GM23338 (cell line): Measurements from ENCODE around the gene SPATA13. TPM values are rescaled to one million over a fixed set of nuclear protein-coding genes. Genes with fewer than 3 reads are reported as not detected.

Source experiments
- ATAC-seq: fragments of 200-7000 bp; cut with Tn5 transposase; 3 replicates; pipeline ENCODE4 v1.9.1; 2020
- DNase-seq: peaks from one replicate; pipeline ENCODE4 v3.0.0-alpha.2; 2015; ENCODE audit warnings: low spot score
- H2AFZ ChIP-seq: fragments of 200-600 bp; sonication (generic); 2 replicates; pipeline ENCODE4 v1.8.0; 2016; ENCODE audit warnings: antibody characterized with exemption, mild to moderate bottlenecking, moderate library complexity
- H3F3A ChIP-seq: fragments of 200-600 bp; sonication (generic); replicated peaks from 2 replicates; pipeline ENCODE4 v1.8.0; 2017; ENCODE audit warnings: antibody characterized with exemption, mixed run types, low read depth
- H3K27ac ChIP-seq: fragments of 200-600 bp; sonication (generic); 2 replicates; pipeline ENCODE4 v1.6.1; 2016; ENCODE audit warnings: low read depth
- H3K27me3 ChIP-seq: fragments of 200-600 bp; sonication (generic); 2 replicates; pipeline ENCODE4 v1.8.0; 2016; ENCODE audit warnings: mild to moderate bottlenecking, mixed run types, moderate library complexity; ENCODE audit not compliant: insufficient read depth
- H3K36me3 ChIP-seq: fragments of 200-600 bp; sonication (generic); 2 replicates; pipeline ENCODE4 v1.8.0; 2016; ENCODE audit warnings: mild to moderate bottlenecking; ENCODE audit not compliant: insufficient read depth
- H3K4me1 ChIP-seq: fragments of 200-600 bp; sonication (generic); 2 replicates; pipeline ENCODE4 v1.8.0; 2016; ENCODE audit warnings: mild to moderate bottlenecking, moderate library complexity; ENCODE audit not compliant: insufficient read depth
- H3K4me2 ChIP-seq: fragments of 200-600 bp; sonication (generic); 2 replicates; pipeline ENCODE4 v1.7.1; 2017; ENCODE audit warnings: mixed run types
- H3K4me3 ChIP-seq: fragments of 200-600 bp; sonication (generic); 2 replicates; pipeline ENCODE4 v1.6.1; 2016; ENCODE audit warnings: mixed run types
- H3K79me2 ChIP-seq: fragments of 200-600 bp; sonication (generic); replicated peaks from 2 replicates; pipeline ENCODE4 v1.8.0; 2017; ENCODE audit warnings: mild to moderate bottlenecking; ENCODE audit not compliant: insufficient read depth
- H3K9me2 ChIP-seq: fragments of 200-600 bp; sonication (generic); 2 replicates; pipeline ENCODE4 v1.8.0; 2017; ENCODE audit not compliant: insufficient read depth
- H4K20me1 ChIP-seq: fragments of 200-600 bp; sonication (generic); replicated peaks from 2 replicates; pipeline ENCODE4 v1.8.0; 2017; ENCODE audit warnings: mild to moderate bottlenecking; ENCODE audit not compliant: insufficient read depth
- H3K27ac Mint-ChIP-seq: 2 replicates; pipeline ENCODE4 v1.8.0; 2020; ENCODE audit warnings: inconsistent platforms, mild to moderate bottlenecking, moderate library complexity, mixed read lengths
- H3K27me3 Mint-ChIP-seq: 3 replicates; pipeline ENCODE4 v1.8.0; 2022; ENCODE audit warnings: low read depth, mild to moderate bottlenecking, moderate library complexity, mixed read lengths, inconsistent platforms; ENCODE audit not compliant: insufficient read depth, poor library complexity
- H3K36me3 Mint-ChIP-seq: 3 replicates; pipeline ENCODE4 v1.8.0; 2021; ENCODE audit warnings: low read depth, mild to moderate bottlenecking, inconsistent platforms, moderate library complexity, mixed read lengths
- H3K4me1 Mint-ChIP-seq: 3 replicates; pipeline ENCODE4 v1.8.0; 2020; ENCODE audit warnings: mild to moderate bottlenecking, inconsistent platforms, mixed read lengths
- H3K4me3 Mint-ChIP-seq: 3 replicates; pipeline ENCODE4 v1.8.0; 2021; ENCODE audit warnings: moderate library complexity, mild to moderate bottlenecking, inconsistent platforms, mixed read lengths
- H3K9me3 Mint-ChIP-seq: 3 replicates; pipeline ENCODE4 v1.8.0; 2020; ENCODE audit warnings: moderate library complexity, mild to moderate bottlenecking, inconsistent platforms, mixed read lengths
- CREB1 ChIP-seq: fragments of 250-450 bp; sonication (Bioruptor Pico); IDR thresholded peaks from 2 replicates; pipeline ENCODE4 v1.5.0; 2020; ENCODE audit warnings: low read depth, mild to moderate bottlenecking, moderate library complexity
- EZH2phosphoT487 ChIP-seq: fragments of 200-600 bp; sonication (generic); IDR thresholded peaks from one replicate; pipeline ENCODE4 v1.8.1; 2018; ENCODE audit warnings: antibody characterized with exemption; ENCODE audit not compliant: unreplicated experiment
- JUNB ChIP-seq: IDR thresholded peaks from one replicate; pipeline ENCODE4 v1.6.1; 2016; ENCODE audit warnings: antibody characterized with exemption; ENCODE audit not compliant: unreplicated experiment
- NANOG ChIP-seq: IDR thresholded peaks from 2 replicates; pipeline ENCODE4 v1.6.1; 2016; ENCODE audit warnings: antibody characterized with exemption, borderline replicate concordance
- STAT1 ChIP-seq: IDR thresholded peaks from one replicate; pipeline ENCODE4 v1.6.1; 2016; ENCODE audit warnings: antibody characterized with exemption; ENCODE audit not compliant: unreplicated experiment
- ZNF114 ChIP-seq: fragments of 250-450 bp; sonication (Bioruptor Pico); IDR thresholded peaks from 2 replicates; pipeline ENCODE4 v1.5.0; 2020; ENCODE audit warnings: mild to moderate bottlenecking, moderate library complexity
- ZNF331 ChIP-seq: fragments of 250-450 bp; sonication (Bioruptor Pico); IDR thresholded peaks from 2 replicates; pipeline ENCODE4 v1.5.0; 2020; ENCODE audit warnings: low read depth, mild to moderate bottlenecking, moderate library complexity
- polyA plus RNA-seq: library from polyadenylated mRNA; unstranded; fragments of >200 nt; fragmentation: Nextera tagmentation; extraction: Ambion mirVana; gene quantifications from 2 replicates; pipeline ENCODE4 v1.2.1, GENCODE V29; 2016
- total RNA-seq: library from RNA; depleted of rRNA; stranded (reverse); fragments of >200 nt; shearing (Covaris generic); gene quantifications from 2 replicates; pipeline ENCODE4 v1.2.3, GENCODE V29; 2014
- TF ChIP-seq, protein P1 (sequence below): fragments of 250-450 bp; sonication (Bioruptor Pico); IDR thresholded peaks from 2 replicates; pipeline ENCODE4 v1.5.0; 2020; ENCODE audit warnings: mild to moderate bottlenecking, moderate library complexity
- TF ChIP-seq, protein P2 (sequence below), 2 experiments: fragments of 200-600 bp in 1 of 2; sonication (generic) in 1 of 2; conservative IDR thresholded peaks; 2 replicates each; pipeline versions ENCODE4 v1.5.1 to v1.6.1; 2016 to 2017; ENCODE audit warnings: antibody characterized with exemption in 2 of 2, low read depth in 2 of 2, mild to moderate bottlenecking in 2 of 2, moderate library complexity in 1 of 2

Gene SPATA13
- total and polyA plus RNA-seq, 2 experiments from 2014 or later: 11.9 to 45.7 TPM

DNA sequence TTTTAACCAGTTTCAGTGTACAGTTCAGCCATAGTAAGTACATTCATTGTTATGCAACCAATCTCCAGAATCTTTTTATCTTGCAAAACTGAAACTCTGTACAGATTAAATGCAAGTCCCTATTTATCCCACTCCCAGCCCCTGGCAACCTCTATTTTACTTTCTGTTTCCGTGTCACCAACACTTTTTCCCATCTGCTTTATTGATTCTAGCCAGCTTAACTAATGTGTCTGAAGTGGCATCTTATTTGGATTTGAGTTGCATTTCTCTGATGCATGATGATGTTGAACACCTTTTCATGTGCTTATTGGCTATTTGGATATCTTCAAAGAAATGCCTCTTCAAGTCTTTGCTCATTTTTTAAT, 18.9 kb downstream of the SPATA13 start:
- Histone ChIP-seq H3K36me3 (no peaks in the 10 kb centered on the region), H3K9me2 (no peaks in the 10 kb centered on the region), H3K27me3 (no peaks in the 10 kb centered on the region), H3K4me3 (no peak overlapping the region), H3F3A (no peaks in the 10 kb centered on the region), H3K79me2 (peaks cover 98% of the 10 kb centered on the region), H3K27ac (no peak overlapping the region), H3K4me2 (no peak overlapping the region), H3K4me1 (peaks cover 18% of the 10 kb centered on the region), H2AFZ (no peak overlapping the region), H4K20me1 (peaks cover 29% of the 10 kb centered on the region)
- no peaks in the 10 kb centered on the region; the same call in 2 of the 3 replicates for H3K36me3 Mint-ChIP-seq
- H3K4me3 Mint-ChIP-seq: no peak overlapping the region
- no peak overlapping the region for H3K27ac Mint-ChIP-seq
- ATAC-seq (no peak), DNase-seq (no peak)
- H3K4me1 Mint-ChIP-seq: peaks cover 37% of the 10 kb centered on the region
- no peak for TF ChIP-seq JUNB
- TF ChIP-seq ZNF114: no peak
- no peak for TF ChIP-seq CREB1 (CRISPR knock-in tag)
- TF ChIP-seq STAT1: no peak
- no peak for TF ChIP-seq EZH2phosphoT487
- no peak for TF ChIP-seq ZNF331 (CRISPR knock-in tag)
- TF ChIP-seq NANOG: no peak
- TF ChIP-seq, protein P1, sequence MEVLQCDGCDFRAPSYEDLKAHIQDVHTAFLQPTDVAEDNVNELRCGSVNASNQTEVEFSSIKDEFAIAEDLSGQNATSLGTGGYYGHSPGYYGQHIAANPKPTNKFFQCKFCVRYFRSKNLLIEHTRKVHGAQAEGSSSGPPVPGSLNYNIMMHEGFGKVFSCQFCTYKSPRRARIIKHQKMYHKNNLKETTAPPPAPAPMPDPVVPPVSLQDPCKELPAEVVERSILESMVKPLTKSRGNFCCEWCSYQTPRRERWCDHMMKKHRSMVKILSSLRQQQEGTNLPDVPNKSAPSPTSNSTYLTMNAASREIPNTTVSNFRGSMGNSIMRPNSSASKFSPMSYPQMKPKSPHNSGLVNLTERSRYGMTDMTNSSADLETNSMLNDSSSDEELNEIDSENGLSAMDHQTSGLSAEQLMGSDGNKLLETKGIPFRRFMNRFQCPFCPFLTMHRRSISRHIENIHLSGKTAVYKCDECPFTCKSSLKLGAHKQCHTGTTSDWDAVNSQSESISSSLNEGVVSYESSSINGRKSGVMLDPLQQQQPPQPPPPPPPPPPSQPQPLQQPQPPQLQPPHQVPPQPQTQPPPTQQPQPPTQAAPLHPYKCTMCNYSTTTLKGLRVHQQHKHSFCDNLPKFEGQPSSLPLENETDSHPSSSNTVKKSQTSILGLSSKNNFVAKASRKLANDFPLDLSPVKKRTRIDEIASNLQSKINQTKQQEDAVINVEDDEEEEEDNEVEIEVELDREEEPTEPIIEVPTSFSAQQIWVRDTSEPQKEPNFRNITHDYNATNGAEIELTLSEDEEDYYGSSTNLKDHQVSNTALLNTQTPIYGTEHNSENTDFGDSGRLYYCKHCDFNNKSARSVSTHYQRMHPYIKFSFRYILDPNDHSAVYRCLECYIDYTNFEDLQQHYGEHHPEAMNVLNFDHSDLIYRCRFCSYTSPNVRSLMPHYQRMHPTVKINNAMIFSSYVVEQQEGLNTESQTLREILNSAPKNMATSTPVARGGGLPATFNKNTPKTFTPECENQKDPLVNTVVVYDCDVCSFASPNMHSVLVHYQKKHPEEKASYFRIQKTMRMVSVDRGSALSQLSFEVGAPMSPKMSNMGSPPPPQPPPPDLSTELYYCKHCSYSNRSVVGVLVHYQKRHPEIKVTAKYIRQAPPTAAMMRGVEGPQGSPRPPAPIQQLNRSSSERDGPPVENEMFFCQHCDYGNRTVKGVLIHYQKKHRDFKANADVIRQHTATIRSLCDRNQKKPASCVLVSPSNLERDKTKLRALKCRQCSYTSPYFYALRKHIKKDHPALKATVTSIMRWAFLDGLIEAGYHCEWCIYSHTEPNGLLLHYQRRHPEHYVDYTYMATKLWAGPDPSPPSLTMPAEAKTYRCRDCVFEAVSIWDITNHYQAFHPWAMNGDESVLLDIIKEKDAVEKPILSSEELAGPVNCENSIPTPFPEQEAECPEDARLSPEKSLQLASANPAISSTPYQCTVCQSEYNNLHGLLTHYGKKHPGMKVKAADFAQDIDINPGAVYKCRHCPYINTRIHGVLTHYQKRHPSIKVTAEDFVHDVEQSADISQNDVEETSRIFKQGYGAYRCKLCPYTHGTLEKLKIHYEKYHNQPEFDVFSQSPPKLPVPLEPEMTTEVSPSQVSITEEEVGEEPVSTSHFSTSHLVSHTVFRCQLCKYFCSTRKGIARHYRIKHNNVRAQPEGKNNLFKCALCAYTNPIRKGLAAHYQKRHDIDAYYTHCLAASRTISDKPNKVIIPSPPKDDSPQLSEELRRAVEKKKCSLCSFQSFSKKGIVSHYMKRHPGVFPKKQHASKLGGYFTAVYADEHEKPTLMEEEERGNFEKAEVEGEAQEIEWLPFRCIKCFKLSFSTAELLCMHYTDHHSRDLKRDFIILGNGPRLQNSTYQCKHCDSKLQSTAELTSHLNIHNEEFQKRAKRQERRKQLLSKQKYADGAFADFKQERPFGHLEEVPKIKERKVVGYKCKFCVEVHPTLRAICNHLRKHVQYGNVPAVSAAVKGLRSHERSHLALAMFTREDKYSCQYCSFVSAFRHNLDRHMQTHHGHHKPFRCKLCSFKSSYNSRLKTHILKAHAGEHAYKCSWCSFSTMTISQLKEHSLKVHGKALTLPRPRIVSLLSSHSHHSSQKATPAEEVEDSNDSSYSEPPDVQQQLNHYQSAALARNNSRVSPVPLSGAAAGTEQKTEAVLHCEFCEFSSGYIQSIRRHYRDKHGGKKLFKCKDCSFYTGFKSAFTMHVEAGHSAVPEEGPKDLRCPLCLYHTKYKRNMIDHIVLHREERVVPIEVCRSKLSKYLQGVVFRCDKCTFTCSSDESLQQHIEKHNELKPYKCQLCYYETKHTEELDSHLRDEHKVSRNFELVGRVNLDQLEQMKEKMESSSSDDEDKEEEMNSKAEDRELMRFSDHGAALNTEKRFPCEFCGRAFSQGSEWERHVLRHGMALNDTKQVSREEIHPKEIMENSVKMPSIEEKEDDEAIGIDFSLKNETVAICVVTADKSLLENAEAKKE (CRISPR knock-in tag): no peak
- TF ChIP-seq, protein P2, sequence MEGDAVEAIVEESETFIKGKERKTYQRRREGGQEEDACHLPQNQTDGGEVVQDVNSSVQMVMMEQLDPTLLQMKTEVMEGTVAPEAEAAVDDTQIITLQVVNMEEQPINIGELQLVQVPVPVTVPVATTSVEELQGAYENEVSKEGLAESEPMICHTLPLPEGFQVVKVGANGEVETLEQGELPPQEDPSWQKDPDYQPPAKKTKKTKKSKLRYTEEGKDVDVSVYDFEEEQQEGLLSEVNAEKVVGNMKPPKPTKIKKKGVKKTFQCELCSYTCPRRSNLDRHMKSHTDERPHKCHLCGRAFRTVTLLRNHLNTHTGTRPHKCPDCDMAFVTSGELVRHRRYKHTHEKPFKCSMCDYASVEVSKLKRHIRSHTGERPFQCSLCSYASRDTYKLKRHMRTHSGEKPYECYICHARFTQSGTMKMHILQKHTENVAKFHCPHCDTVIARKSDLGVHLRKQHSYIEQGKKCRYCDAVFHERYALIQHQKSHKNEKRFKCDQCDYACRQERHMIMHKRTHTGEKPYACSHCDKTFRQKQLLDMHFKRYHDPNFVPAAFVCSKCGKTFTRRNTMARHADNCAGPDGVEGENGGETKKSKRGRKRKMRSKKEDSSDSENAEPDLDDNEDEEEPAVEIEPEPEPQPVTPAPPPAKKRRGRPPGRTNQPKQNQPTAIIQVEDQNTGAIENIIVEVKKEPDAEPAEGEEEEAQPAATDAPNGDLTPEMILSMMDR (conservative IDR thresholded peaks at IDR 0.05; ENCODE audit: low read depth in 2 of 2): no peak
- H3K27me3 Mint-ChIP-seq: no peaks in the 10 kb centered on the region
- H3K9me3 Mint-ChIP-seq: no peaks in the 10 kb centered on the region
